GM21723 (cell line): Measurements from ENCODE around the gene SCRN1.

Experiments
- ATAC-seq: cut with Tn5 transposase; IDR thresholded peaks from one replicate; pipeline ENCODE4 v1.9.1; 2021; ENCODE audit warnings: mild to moderate bottlenecking, moderate library complexity; ENCODE audit not compliant: unreplicated experiment

SCRN1 gene

DNA sequence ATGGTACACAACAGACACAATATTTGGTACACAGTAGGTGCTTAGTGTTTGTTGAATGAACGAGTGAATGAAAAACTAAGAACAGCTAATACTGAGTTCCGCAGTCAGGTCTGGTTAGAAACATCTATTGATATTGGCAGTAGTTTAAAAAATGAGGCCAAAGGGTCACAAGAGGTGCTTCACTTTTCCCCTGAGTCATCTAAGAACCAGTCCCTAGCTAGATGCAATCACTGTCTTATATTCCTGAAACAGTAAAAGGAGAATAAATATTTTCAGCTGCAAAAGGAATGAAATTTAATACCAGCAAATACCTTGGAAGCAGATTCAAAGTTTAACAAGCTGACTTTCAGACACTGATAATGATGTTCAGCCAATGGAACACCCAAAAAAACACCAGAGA, 54.5 kb downstream of the SCRN1 start:
- no peak for ATAC-seq

DNA sequence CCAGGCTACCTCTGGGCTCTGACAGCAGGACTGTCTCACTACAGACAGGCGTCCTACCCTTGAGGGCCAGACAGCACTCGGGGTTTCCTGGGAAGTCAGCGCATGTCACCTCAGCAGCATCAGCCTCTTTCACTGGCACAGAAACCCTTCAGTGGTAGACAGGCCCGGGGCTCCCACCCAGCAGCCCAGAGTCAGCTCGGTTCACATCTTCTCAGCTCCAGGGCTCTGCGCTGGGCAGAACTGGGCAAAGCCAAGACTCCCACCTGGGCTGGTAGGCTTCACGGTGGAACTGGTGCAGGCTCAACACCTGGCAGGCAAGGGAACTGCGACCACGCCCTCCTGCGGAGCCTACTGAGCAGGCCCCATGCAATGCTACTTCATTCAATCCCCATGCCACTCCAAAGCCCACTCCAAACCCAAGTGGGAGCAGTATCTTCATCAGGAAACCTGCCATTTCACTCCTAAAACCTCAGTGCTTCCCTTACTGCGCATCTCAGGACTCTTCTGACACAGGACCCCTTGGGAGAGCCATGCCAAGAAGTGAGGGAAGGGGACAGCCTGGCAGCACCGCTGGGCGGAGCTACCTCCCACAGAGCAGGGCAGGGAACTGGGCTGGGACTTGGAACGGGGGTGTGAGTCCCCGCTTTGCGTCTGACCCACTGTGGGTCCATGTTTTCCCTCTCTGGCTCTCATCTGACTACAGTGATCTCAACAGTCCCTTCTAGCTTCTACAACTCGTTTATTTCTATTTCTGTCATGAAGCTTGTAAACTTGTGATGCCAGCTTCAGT, 60.4 kb downstream of the SCRN1 start:
- no peak for ATAC-seq

DNA sequence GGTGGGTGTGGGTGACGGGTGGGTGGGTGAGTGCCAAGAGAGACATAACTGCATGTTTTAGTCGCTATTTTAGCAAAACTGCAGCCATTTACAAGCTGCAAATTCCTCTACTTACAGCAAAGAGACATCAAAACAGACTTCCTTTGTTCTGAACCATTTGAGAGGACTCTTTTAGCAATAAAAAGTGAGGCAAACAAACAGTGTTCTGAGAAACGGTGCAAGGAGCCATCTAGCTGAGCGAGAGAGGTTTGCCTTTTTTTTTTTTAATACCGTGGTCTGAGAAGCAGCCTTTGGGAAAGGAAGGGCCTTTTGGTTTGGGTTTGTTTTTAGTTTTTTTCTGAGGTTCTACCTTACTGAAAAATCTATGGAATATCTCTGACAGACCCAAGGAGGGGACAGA, 62.9 kb downstream of the SCRN1 start:
- ATAC-seq = no peak

DNA sequence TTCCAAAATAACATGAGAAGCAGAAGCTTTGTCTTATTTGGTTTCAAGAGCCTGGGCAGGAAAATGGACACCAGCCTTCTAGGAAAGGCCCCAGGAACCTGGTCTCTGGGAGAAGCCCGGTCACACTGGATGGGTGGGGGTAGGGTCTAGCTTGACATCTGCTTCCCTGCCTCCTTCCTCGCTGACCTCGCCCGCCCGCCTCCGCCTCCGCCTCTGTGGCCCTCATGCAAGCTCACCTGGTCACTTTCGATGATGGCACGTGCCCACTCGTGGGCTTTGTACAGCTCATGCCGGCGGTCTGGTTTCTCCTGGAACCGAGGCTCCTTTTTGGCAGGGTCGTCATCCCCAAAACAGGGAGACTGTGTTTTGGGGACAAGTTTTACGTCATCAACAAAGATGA, 63.4 kb downstream of the SCRN1 start:
- ATAC-seq = no peak

DNA sequence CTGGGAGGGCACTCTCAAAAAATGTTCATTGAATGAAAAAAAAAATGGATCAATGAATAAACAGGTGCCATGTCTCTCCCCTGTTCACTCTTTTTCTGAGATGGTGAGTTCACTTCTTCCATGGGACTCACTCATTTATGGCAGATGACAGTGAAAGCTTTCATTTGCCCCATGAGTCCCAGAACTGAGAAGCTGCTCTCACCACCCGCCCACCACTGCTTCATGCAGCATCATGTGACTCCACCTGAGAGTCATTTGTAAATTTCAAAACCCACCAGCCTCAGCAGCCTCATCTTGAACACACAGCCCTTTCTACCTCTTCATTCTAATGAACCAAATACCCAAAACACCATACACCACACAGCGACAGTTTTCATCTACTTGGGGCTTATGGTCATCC, 64.9 kb downstream of the SCRN1 start:
- ATAC-seq = no peak

DNA sequence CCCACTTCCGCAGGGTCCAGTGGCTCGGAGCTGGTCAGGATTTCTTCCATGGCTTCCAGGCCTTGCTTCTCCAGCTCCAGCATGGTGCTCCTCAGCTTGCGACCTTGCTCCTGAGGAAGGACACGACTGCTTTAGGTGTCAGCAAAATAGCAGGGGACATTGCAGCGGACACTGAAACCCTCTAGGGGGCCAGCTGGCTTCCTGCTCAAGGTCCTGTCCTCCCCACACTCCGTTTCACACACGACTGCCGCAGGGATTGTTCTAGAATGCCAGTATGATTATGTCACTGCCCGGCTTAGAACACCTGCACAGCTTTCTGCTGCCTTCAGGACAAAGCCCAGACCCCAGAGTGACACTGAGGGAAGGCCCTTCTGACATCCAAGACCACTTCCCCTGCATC, 65.6 kb downstream of the SCRN1 start:
- ATAC-seq = no peak

DNA sequence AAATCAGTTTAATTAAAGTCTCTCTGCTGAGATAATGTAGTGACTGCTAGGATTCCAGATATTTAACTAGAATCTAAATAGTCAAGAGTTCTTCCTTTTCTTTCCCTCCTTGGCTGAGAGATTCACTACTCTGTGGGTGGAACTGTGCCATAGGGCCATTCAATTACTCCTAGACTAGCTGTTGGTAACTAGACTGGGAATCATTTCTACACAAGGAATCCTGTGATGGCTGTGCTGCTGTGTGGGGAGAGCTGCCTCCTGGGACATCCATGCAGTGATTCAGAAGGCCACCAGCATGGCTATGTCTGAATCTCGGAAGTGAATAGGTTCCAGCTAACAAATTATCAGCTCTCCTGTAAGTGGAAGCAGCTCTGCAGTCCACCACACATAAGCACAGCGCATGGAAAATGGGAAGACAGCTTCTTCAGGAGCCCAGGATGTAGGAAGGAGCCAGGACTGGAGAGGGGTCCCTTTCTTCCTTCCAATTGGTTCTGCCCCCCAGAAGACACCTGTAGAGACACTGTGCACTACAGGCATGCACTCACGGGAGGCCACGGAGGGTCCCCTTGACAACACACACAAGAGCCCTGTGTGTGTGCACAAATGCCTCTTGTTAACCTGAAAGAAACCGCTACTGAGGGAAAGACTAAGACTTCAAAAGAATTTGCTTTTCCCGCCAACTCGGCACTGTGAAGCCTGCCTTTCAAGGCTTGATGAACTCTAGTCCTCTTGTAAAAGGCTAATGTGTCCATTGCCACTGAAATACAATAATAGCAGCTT, 66.5 kb downstream of the SCRN1 start:
- no peak for ATAC-seq

DNA sequence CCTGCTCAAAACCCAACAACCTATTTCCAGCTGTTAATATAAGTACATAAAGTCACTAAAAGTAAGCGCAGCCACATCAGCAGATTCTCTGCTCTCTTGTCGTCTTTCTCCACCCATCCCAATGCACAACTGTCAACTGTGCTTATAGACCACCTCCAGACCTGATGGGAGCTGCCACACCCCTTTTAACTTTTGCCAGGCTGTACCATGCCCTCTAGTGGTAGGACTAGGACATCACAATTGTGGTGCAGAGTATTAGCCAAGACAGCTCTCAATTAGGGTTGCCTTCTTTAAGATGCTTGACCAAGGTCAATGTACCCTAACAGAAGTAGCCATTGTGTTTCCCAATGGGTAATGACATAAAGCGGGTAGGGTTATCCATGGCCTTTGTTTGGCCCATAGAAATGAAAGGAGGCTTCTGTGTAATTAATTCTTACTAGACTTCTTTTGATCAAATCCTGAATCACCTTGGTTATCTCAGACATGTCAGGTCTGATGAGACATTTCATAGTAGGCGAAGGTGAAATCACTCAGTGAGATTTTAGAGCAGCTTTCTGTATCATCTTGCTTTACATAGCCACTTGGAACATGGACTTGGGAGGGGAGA, 68.1 kb downstream of the SCRN1 start:
- peak; percentile 90 for ATAC-seq

DNA sequence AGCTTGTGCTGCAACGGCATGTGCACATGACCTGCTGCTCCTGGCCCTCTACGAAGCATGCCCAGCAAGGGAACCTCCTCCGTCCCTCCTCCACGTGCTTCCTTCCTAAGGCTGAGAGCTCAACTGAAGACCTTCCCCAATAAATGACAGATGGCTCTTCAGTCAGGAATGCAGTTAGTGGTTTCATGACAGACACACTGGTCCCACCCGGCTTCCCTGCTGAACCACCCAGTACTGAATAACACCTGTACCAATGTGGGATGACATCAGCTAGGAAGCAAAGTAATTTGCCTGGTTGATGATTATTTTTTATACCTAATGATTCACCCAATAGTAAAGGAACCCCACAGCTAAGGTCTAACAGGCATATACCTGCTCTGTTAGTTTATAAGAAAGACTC, 69.1 kb downstream of the SCRN1 start:
- ATAC-seq = no peak

DNA sequence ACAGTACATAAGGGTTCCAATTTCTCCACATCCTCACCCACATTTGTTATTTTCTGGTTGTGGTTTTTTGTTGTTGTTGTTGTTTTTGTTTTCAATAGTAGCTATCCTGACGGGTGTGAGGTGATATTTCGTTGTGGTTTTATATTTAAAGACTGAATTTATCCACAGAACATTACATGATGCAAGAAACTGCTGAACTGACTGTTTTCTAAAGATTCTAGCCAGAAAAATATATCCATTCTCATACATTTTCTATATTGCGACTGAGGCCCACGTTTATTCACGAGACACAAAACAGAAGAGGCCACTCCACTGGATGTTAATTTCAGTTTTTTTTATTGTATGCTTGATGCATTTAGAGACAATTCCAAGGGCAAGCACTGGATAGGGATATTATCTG, 69.8 kb downstream of the SCRN1 start:
- ATAC-seq = no peak

DNA sequence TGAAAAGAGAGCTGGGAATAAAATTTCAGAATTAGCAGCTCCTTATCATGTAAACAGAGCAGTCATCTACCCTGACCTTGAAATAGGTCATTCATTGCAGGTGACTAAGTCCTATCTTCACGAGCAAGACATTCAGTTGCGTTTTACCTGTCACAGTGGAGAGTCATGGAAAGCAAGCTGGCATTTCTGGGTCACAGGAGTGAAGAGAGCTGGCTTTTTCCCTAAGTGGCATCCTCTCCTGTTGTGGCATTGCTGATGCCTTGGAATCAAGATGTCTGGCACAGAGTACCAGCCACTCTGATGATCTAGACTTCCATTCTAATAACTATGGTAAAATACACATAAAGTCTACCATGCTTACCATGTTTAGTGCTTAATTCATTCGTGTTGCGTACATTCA, 70.8 kb downstream of the SCRN1 start:
- ATAC-seq = no peak

DNA sequence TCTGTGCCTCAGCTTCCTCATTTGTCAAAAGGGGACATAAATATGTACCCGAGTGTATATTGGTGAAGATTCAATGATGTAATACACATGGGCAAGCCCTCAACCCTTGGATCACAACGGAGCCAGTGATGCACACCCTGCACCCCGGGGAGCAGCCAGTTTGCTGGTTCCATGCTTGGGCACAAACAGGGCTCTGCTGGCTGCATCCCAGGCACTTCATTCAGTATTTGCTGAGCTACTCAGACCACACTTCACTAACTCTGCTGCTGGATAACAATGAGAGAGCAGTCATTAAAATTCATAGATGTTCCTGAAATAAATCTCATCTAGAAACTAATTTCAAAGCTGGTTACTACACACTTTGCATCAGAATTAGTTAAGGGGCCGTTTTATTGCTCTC, 72.0 kb downstream of the SCRN1 start:
- no peak for ATAC-seq

DNA sequence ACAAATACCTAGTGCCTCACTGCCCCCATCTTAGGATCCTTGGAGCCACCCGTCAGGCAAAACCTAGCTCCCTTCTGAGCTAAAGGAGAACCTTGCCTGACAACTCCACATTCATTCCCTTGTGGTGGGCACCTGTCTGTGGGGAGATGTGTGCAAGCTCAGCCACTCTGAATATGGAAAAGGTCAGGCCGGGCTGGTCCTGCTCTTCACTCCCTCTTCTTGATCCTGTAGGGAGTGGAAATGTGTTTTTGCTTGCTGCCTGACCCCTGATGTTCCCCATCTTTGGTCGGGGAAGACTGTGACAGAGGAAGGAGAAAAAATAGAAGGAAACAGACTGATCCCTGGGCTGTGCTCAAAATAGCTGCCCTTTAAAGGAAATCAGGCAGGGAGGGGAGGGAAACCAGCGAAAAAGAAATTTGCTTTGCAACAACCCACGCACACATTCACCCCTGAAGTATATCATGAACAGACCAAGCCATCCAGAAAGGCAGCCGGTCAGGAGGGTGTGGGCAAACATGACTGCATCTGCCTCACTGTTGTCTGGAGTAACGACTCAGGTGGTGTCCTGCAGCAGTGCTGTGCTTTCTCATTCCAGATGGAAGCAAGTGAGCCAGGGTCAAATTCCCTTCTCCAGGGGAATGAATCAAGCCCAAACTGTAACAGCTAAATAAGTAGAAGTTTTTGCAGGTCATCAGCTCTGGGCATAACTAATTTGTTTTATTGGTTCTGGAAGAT, 74.0 kb downstream of the SCRN1 start:
- ATAC-seq = no peak

DNA sequence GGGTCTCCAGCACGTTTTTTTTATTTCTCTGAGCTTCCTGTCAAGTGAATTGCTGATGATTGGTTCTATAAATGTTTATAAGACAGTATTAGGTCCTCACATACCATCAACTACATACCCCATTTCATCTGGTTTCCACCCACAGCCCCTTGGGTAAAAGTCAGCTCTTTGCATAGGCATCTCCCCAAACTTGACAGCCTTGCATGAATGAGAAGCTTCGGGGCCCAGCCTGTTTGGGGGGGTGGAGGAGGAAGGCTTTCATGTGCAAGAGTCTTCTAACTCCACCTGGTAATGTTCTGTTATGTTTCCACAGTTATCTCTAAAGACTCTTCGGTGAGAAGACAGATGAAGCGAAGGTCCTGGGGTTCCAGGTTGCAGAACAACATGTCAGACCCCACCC, 75.4 kb downstream of the SCRN1 start:
- no peak for ATAC-seq

DNA sequence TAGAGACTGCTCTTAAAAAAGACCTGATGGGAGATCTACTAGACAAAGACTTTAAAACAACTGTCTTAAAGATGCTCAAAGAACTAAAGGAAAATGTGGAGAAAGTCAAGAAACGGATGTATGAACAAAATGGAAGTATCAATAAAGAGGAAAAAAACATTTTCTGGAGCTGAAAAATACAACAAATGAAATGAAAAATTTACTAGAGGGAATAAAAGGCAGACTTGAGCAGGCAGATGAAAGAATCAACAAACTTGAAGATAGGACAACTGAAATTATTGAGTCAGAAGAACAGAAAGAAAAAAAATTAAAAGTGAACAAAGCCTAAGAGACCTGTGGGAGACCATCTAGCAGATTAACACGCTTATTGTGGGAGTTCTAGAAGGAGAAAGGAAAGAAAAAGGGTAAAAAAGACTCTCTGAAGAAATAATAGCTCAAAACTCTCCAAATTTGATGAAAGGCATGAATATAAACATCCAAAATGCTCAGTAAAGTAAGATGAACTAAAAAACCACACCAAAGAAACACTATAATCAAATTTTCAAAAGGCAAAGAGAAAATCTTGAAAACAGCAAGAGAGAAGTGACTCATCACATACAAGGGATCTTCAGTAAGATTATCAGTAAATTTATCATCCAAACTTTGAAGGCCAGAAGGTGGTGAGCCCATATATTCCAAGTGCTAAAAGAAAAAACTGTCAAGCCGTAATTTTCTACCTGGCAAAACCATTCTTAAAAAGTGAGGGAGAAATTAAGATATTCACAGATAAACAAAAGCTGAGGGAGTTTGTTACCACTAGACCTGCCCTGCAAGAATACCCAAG, 83.2 kb downstream of the SCRN1 start:
- no peak for ATAC-seq

DNA sequence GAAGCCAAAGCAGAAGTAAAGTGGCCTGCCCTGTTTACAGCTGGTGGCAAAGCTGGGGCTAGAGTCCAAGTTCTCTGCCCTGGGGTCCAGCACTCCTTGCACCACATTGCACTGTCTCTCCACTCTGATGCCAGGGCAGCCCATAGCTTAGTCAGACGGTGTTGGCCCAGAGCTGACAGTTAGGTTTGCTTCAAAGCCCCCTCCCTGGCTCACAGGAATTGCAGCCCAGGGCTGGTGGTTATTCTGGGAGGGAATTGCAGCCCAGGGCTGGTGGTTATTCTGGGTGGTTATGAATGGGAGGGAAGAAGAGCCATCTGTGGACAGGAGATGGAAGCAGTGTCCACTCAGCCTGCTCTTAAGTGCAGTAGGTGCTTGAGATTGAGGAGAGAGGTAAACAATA, 88.9 kb downstream of the SCRN1 start:
- ATAC-seq = no peak

DNA sequence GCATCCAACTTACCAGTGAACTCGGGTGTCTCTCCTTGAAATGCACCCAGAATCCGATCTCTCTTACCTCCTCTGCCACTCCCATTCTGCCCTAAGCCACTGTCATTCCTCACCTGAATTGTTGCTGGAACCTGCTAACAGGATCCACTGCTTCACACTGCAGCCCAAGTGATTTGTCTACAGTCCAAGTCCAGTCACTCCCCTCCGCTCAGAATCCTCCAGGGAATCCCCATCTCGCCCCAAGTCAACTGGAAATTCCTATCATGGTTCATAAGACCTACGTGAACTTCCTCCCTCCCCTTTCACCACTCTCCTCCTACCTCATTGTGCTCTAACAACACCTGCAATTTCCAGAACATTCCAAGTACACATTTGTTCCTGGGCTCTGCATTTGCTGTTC, 91.3 kb downstream of the SCRN1 start:
- ATAC-seq = no peak

DNA sequence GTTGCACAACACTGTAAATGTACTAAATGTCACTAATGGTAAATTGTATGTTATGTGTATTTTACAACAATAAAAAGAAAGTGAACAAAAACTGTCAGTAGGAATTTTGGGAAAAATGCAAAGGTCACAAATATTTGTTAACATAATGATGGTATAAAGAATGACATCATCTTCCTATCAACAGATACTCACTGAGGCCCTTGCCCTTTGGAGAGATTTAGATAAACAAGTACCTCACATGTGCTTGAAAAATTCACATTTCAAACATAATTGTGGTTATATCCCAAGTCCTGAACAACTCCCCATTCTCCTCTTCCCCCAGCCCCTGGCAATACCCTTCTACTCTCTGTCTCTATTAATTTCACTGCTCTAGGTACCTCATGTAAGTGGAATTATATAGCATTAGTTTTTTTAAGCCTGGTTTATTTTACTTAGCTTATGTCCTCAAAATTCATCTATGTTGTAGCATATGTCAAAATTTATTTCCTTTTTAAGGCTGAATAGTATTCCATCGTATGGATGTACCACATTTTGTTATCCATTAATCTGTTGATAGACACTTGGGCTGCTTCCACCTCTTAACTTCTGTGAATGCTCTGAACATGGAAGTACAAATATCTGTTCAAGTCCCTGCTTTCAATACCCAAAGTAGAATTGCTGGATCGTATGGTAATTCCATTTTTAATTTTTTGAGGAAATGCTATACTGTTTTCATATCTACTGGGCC, 92.8 kb downstream of the SCRN1 start:
- ATAC-seq = no peak

DNA sequence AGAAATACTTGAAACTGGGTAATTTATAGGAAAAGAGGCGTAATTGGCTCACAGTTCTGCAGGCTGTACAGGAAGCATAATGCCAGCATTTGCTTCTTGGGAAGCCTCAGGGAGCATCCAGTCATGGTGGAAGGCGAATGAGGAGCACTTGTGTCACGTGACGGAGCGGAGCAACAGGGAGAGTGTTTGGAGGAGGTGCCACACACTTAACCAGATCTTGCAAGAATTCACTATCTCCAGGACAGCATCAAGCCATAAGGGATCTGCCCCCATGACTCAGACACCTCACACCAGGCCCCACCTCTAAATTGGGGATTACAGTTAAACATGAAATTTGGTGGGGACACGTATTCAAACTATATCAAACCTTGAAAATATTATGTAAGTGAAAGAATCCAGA, 94.0 kb downstream of the SCRN1 start:
- no peak for ATAC-seq

DNA sequence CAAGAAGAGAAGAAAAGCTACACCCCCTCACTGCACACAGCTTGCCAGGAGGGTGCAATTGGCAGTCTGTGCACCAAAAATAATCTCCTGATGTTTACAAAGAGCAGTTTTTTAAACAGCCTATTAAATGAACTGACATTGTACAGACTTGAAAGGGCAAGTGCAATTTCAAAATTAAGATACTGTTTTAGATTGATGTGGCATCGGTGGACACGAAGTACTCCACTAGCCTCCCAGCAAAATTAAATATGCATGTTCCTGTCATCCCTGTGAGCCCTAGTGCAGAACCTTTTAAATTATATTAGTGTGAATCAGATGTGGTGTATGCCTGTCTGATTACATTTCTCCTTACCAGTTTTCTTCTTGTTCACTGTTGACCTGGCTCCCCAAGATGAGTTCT, 95.3 kb downstream of the SCRN1 start:
- ATAC-seq = no peak
